GM12872 (cell line): ENCODE measurements around the gene SIRPB1.

Experiments
- CTCF ChIP-seq: IDR thresholded peaks from 3 replicates; pipeline ENCODE4 v1.5.1; 2011; ENCODE audit warnings: low read depth, mild to moderate bottlenecking, low read length, moderate library complexity; ENCODE audit not compliant: insufficient read depth

SIRPB1 gene

GRCh38 chr20:1661542-1662299 lies 41.9 kb upstream of the SIRPB1 start:
- no peak for TF ChIP-seq CTCF

GRCh38 chr20:1660246-1660645 lies 40.4 kb upstream of the SIRPB1 start:
- TF ChIP-seq CTCF = no peak

- no peak for TF ChIP-seq CTCF
Measured at GRCh38 chr20:1657556-1658334, 37.9 kb upstream of the SIRPB1 start, which contains the start of gene SIRPG. Gene SIRPG, minus strand, starts transcription at chr20:1657779. Its CDS starts 65 bp downstream, at chr20:1657714.

GRCh38 chr20:1656844-1657243 lies 37.0 kb upstream of the SIRPB1 start:
- no peak for TF ChIP-seq CTCF

- no peak for TF ChIP-seq CTCF
Measured at GRCh38 chr20:1654996-1655395, 35.2 kb upstream of the SIRPB1 start.

GRCh38 chr20:1652960-1653359 lies 33.2 kb upstream of the SIRPB1 start:
- no peak for TF ChIP-seq CTCF

- no peak for TF ChIP-seq CTCF
Measured at GRCh38 chr20:1652104-1652503, 32.3 kb upstream of the SIRPB1 start.
